Kidney (tissue), 14 donors: ENCODE measurements around the gene MAMSTR. TPM values are rescaled to one million over a fixed set of nuclear protein-coding genes. Genes with fewer than 3 reads are reported as not detected.

Experiments used
- DNase-seq, 5 donors: peaks; one replicate each; pipeline ENCODE4 v3.0.0-alpha.2; 2013 to 2020
- FAIRE-seq: peaks from 2 replicates; lab custom pipeline; 2012; peaks lifted over from hg19 to GRCh38; lab: Jason Lieb, UNC
- H3K27ac ChIP-seq, 2 donors: one replicate each; pipeline ENCODE4 v1.7.0; 2013; ENCODE audit warnings: low read depth in 2 of 2, low read length in 2 of 2, inconsistent platforms in 1 of 2
- H3K27me3 ChIP-seq: one replicate; pipeline ENCODE4 v1.7.1; 2013; ENCODE audit warnings: low read length, inconsistent platforms; ENCODE audit not compliant: control insufficient read depth, insufficient read depth
- H3K36me3 ChIP-seq, 3 donors: one replicate each; pipeline versions ENCODE4 v1.7.0 to v1.7.1; 2013; ENCODE audit warnings: low read length in 3 of 3, control low read depth in 1 of 3, inconsistent platforms in 1 of 3; ENCODE audit not compliant: insufficient read depth in 3 of 3, control insufficient read depth in 2 of 3
- H3K4me1 ChIP-seq, 3 donors: one replicate each; pipeline versions ENCODE4 v1.7.0 to v1.7.1; 2013; ENCODE audit warnings: low read length in 3 of 3, inconsistent platforms in 1 of 3, low read depth in 1 of 3; ENCODE audit not compliant: control insufficient read depth in 2 of 3, insufficient read depth in 2 of 3
- H3K4me3 ChIP-seq, 3 donors: one replicate each; pipeline versions ENCODE4 v1.7.0 to v1.8.1; 2013; ENCODE audit warnings: low read length in 3 of 3, control low read depth in 1 of 3, inconsistent platforms in 1 of 3
- H3K9ac ChIP-seq, 3 donors: one replicate each; pipeline versions ENCODE4 v1.7.0 to v1.7.1; 2013; ENCODE audit warnings: low read length in 3 of 3, control low read depth in 1 of 3, inconsistent platforms in 1 of 3
- H3K9me3 ChIP-seq, 3 donors: one replicate each; pipeline versions ENCODE4 v1.7.0 to v1.7.1; 2013; ENCODE audit warnings: low read length in 3 of 3, control low read depth in 1 of 3, inconsistent platforms in 1 of 3; ENCODE audit not compliant: control insufficient read depth in 2 of 3, insufficient read depth in 1 of 3
- intact Hi-C: fragments of 100-400 bp; cut with DNase I; formaldehyde crosslinking; loops from one replicate; pipeline ENCODE4 v1.11.1; 2022
- polyA plus RNA-seq: library from polyadenylated mRNA; stranded (reverse); fragments of 350-450 nt; fragmentation: Illumina TruSeq; extraction: RNeasy Lipid Tissue Mini Kit (QIAGEN cat#74804); gene quantifications from one replicate; pipeline ENCODE4 v1.2.3, GENCODE V29; 2014; ENCODE audit warnings: low read depth, low replicate concordance; ENCODE audit not compliant: insufficient read depth
- total RNA-seq: library from RNA; stranded (reverse); fragmentation: NEBNext Ultra II Directional; extraction: Animal tissue kit (Norgen Biotek cat#: 25700); gene quantifications from one replicate; pipeline ENCODE4 v1.2.1, GENCODE V29; 2021
- TF ChIP-seq, protein P1 (sequence below): IDR thresholded peaks from 3 replicates; pipeline ENCODE4 v1.5.1; 2012; ENCODE audit warnings: mild to moderate bottlenecking, moderate library complexity, borderline replicate concordance; ENCODE audit not compliant: insufficient read depth; ENCODE audit errors: extremely low read depth
- donor health status: control.
- donor health status: control.
- donor health status: control.
- donor health status: control.
- donor health status: control.
- donor health status: DM: yes; HTN: yes; CAD: no.
- donor health status: Normal renal cell carcinoma (clear cell type).

MAMSTR gene
- total and polyA plus RNA-seq, 2 donors from 2014 or later = 2.2 to 3.6 TPM

DNA sequence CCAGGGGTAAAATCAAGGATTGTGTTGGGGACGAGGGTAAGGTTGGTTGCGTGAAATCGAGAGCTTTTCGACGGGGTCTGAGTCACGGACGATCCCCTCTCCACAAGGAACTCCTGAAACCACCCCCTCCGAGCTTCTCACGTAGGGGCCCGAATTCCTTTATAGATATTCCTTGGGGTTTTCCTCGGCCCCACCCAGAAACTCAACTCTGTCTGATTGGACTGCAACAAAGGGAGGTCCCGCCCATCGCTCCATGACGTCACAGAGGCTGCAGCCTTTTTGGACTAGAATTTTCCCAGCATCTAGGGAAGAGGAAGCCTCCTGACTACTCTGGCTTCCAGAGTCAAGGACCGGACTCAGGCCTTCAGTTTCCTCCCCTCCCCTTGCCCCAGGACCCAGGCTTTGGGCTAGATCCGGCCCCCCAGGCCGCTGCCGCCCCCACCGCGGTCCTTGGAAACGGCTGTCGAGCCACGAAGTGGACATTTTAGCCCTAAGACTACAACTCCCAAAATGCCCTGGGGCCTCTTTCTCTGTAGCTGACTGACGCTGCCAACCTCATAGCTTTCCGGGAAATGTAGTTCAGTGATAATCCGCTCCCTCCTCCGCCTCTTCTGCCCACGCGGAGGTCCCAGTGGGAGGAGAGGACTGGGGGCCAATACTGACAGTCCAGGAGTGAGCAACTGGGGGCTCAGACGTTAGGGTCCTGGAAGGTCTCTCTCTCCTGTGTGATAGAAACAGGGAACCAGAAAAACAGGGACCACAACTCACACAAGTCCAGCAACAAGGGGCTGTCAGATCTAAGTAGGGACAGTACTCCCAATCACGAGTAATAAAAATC is 27.4 kb upstream of the MAMSTR start, which contains the start of gene IZUMO1:
IZUMO1 (minus strand) TSS at position 172 of the 838 bp plus-strand sequence. CDS start 1,050 bp downstream, outside the sequence.
- no peaks in the 10 kb centered on the region for H3K36me3 ChIP-seq
- FAIRE-seq (no peak), DNase-seq (peak; percentile 91 to 95 (median 95))
- peaks cover 4% of the 10 kb centered on the region for H3K27me3 ChIP-seq
- peak within 1 kb of the TSS; percentile 19 to 62 (median 59) for H3K4me3 ChIP-seq
- H3K4me1 ChIP-seq = peaks cover 0 to 5% (median 3%) of the 10 kb centered on the region in 3 donors
- H3K27ac ChIP-seq = peak within 1 kb of the TSS; percentile 75 to 77
- peak within 1 kb of the TSS in 2 of 3 donors; percentile 24 to 42 for H3K9ac ChIP-seq
- TF ChIP-seq, protein P1, sequence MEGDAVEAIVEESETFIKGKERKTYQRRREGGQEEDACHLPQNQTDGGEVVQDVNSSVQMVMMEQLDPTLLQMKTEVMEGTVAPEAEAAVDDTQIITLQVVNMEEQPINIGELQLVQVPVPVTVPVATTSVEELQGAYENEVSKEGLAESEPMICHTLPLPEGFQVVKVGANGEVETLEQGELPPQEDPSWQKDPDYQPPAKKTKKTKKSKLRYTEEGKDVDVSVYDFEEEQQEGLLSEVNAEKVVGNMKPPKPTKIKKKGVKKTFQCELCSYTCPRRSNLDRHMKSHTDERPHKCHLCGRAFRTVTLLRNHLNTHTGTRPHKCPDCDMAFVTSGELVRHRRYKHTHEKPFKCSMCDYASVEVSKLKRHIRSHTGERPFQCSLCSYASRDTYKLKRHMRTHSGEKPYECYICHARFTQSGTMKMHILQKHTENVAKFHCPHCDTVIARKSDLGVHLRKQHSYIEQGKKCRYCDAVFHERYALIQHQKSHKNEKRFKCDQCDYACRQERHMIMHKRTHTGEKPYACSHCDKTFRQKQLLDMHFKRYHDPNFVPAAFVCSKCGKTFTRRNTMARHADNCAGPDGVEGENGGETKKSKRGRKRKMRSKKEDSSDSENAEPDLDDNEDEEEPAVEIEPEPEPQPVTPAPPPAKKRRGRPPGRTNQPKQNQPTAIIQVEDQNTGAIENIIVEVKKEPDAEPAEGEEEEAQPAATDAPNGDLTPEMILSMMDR = no peak
- no peaks in the 10 kb centered on the region for H3K9me3 ChIP-seq
- intact Hi-C loops = no loop called here

DNA sequence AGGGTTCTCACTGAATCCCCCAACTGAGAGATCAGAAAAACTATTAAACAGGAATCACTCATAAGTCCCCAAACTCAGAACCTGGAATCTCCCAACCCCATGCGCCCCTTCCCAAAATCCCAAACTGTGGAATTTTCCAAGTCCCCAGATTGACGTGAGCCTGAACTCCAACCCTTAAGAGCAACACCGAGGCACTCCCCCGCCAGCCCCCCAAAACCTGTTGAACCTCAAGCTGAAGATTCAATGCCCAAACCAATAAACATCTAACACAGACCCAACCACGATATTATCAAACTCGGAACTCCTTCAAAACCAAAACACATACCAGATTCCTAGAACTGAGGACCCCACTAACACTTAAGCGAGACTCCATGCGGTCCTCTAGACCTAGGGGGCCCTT is 26.6 kb upstream of the MAMSTR start:
- H3K27me3 ChIP-seq = peaks cover 4% of the 10 kb centered on the region
- H3K27ac ChIP-seq = peak overlapping the region in 1 of 2 donors; percentile 77
- intact Hi-C loops = no loop called here
- H3K9me3 ChIP-seq = no peaks in the 10 kb centered on the region
- FAIRE-seq (no peak), DNase-seq (peak in 1 of 5 donors; percentile 53)
- H3K36me3 ChIP-seq = no peaks in the 10 kb centered on the region
- TF ChIP-seq, protein P1 = no peak
- H3K4me1 ChIP-seq = peaks cover 0 to 5% (median 3%) of the 10 kb centered on the region in 3 donors
- no peak overlapping the region for H3K4me3 ChIP-seq
- H3K9ac ChIP-seq = no peak overlapping the region

DNA sequence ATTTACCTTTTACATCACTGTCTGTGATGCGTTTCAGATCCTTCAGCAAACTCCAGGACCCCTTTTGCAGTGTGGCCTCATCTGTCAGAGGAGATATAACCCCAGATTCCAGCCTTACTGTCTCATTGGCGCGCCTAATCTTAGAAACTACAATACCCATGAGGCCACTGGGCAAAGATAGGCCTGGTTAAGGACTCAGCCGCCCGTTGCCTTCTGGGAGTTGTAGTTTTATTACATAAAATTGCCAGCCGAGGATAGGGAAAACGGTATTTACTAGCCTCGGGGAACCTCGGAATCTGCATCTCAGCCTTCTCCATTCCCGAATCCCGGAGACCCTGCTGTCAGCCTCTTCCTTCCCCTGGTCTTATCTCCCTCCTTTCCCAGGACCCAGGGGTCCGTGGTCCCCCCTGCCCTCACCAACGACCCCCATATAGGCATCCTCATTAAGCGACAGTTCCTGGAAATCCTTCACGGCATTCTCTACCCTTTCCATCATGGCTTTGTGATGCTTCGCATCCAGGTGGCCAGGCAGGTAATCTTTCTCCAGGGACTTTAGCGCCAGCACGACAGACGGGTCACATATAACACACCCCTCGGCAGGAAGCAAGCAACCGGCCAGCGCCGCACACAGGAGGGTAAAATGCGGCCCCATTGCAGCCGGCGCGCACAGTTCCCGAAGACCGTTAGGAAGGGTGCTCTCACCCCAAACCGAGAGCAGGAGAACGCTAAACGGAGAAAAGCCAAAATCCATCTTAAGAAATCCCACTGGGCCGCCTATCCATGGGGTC is 25.9 kb upstream of the MAMSTR start:
- Histone ChIP-seq H3K27ac (no peak overlapping the region), H3K9ac (no peak overlapping the region), H3K36me3 (no peaks in the 10 kb centered on the region), H3K4me3 (no peak overlapping the region), H3K27me3 (peaks cover 4% of the 10 kb centered on the region), H3K4me1 (peaks cover 0 to 5% (median 3%) of the 10 kb centered on the region in 3 donors), H3K9me3 (no peaks in the 10 kb centered on the region)
- no peak for FAIRE-seq
- intact Hi-C loops = no loop called here
- DNase-seq = peak in 3 of 5 donors; percentile 70 to 78 (median 74)
- TF ChIP-seq, protein P1 = no peak
